ENCODE results near the gene FLT3. TPM values are rescaled to one million over a fixed set of nuclear protein-coding genes. Genes with fewer than 3 reads are reported as not detected.

Gene FLT3
- polyA plus RNA-seq, 1 of the 3 experiments (the other 2 are of a cell fraction): not detected

DNA sequence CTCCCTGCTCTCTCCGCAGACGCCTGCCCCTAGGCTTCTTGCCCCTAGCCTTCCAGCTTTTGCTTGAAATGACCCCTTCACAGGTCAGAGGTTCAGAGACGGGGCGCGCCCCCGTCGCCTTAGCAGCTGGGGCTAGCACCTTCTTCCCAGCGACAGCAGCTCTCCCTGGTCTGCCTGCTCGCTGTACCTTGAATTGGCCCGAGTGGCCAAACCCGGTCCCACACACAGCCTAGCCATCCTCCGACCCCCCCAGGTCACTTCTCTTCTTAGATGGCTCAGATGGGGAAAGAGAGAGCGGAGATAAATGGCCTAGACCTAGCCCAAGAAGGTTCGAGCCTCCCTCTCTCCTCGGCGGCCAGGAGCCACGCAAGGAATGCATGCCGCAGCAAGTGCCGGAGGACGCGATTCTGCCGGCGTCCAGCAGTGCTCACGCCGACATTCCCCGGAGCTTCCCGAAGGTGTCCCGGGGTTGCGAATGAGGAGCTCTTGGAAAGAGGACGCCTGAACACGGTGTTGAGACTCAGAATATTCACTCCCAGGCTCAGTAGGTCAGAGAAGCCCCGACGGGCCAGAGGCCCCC is 132.6 kb downstream of the FLT3 start:
- Histone ChIP-seq H3K4me1 (ENCODE audit: control insufficient read depth in 1 of 2, insufficient read depth in 2 of 2, low read depth in 1 of 2, low read length in 1 of 2) (no peaks in the 10 kb centered on the region), H3F3A (replicated peaks; ENCODE audit: insufficient read depth) (no peaks in the 10 kb centered on the region), H4K20me1 (ENCODE audit: insufficient read depth) (no peaks in the 10 kb centered on the region), H3K9me3 (no peaks in the 10 kb centered on the region), H3K79me2 (ENCODE audit: insufficient read depth) (no peaks in the 10 kb centered on the region), H3K4me2 (no peak overlapping the region), H3K9me2 (no peaks in the 10 kb centered on the region), H3K4me3 (ENCODE audit: low read depth in 2 of 2, low read length in 1 of 2) (no peak overlapping the region), H3K36me3 (replicated peaks in 1 of 2; ENCODE audit: control insufficient read depth in 1 of 2, insufficient read depth in 2 of 2, low read length in 1 of 2) (no peaks in the 10 kb centered on the region), H2AFZ (ENCODE audit: low read depth) (no peak overlapping the region), H3K27ac (ENCODE audit: low read depth in 2 of 2, low read length in 1 of 2) (no peak overlapping the region), H3K9ac (no peak overlapping the region), H3K27me3 (ENCODE audit: insufficient read depth) (peaks cover 88% of the 10 kb centered on the region)
- TF ChIP-seq EP300 (IDR thresholded peaks at IDR 0.05; ENCODE audit: borderline replicate concordance in 1 of 2, low read depth in 1 of 2, low read length in 1 of 2): no peak
- no peak for TF ChIP-seq RAD21 (IDR thresholded peaks at IDR 0.05; ENCODE audit: low read length)
- no peak for TF ChIP-seq RXRA (IDR thresholded peaks at IDR 0.05; ENCODE audit: borderline replicate concordance, low read depth)
- no peak for TF ChIP-seq SMC3 (IDR thresholded peaks at IDR 0.05; ENCODE audit: low read depth, low read length)
- no peak for TF ChIP-seq RCOR1 (IDR thresholded peaks at IDR 0.05; ENCODE audit: low read length)
- no peak for TF ChIP-seq TCF12 (IDR thresholded peaks at IDR 0.05)
- no peak for TF ChIP-seq USF1 (IDR thresholded peaks at IDR 0.05; ENCODE audit: borderline replicate concordance, low read depth)
- TF ChIP-seq TAF1 (IDR thresholded peaks at IDR 0.05; ENCODE audit: borderline replicate concordance, low read depth, low read length): no peak
- TF ChIP-seq MEF2A (IDR thresholded peaks at IDR 0.05; ENCODE audit: borderline replicate concordance, low read depth): no peak
- no peak for TF ChIP-seq USF2 (IDR thresholded peaks at IDR 0.05; ENCODE audit: borderline replicate concordance, low read depth, low read length)
- TF ChIP-seq CHD2 (IDR thresholded peaks at IDR 0.05; ENCODE audit: low read length, partially characterized antibody): no peak
- TF ChIP-seq, protein P1, sequence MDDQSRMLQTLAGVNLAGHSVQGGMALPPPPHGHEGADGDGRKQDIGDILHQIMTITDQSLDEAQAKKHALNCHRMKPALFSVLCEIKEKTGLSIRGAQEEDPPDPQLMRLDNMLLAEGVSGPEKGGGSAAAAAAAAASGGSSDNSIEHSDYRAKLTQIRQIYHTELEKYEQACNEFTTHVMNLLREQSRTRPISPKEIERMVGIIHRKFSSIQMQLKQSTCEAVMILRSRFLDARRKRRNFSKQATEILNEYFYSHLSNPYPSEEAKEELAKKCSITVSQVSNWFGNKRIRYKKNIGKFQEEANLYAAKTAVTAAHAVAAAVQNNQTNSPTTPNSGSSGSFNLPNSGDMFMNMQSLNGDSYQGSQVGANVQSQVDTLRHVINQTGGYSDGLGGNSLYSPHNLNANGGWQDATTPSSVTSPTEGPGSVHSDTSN (IDR thresholded peaks at IDR 0.05): no peak
- TF ChIP-seq YY1 (IDR thresholded peaks at IDR 0.05; ENCODE audit: low read depth): no peak
- TF ChIP-seq TEAD4 (IDR thresholded peaks at IDR 0.05; ENCODE audit: borderline replicate concordance, insufficient read depth): no peak
- no peak for TF ChIP-seq ZBTB33 (IDR thresholded peaks at IDR 0.05; ENCODE audit: borderline replicate concordance, low read depth)
- POLR2A ChIA-PET: no interaction called here
- CTCF ChIA-PET: interaction anchor here (1.1 to 2.5 kb wide), 2 partner anchors 14 to 137 kb away, joined by 6 to 7 read pairs; no protein-coding TSS in a partner anchor
- DNase-seq: peak; percentile 25
- WGBS (ENCODE audit: low lambda C conversion rate): 10% methylated on average over 30 of the region's 33 CpGs
